Esophagus muscularis mucosa (tissue), 4 donors: Measurements from ENCODE around the gene KPNA4. TPM values are rescaled to one million over a fixed set of nuclear protein-coding genes. Genes with fewer than 3 reads are reported as not detected.

Experiments
- DNase-seq: peaks from one replicate; pipeline ENCODE4 v3.0.0-alpha.2; 2017; ENCODE audit errors: extremely low spot score
- H3K27ac ChIP-seq, 4 donors: fragments of 200-600 bp; sonication (generic); replicated peaks in 1 of 4; 1 replicate in 3 of 4; 2 replicates in 1 of 4; pipeline ENCODE4 v1.5.1; 2016 to 2019; ENCODE audit warnings: mild to moderate bottlenecking in 1 of 4
- H3K27me3 ChIP-seq, 4 donors: fragments of 200-600 bp; sonication (generic); one replicate each; pipeline versions ENCODE4 v1.5.1 to v1.6.0; 2016 to 2019
- H3K36me3 ChIP-seq, 4 donors: fragments of 200-600 bp; sonication (generic); one replicate each; pipeline ENCODE4 v1.5.1; 2016 to 2019
- H3K4me1 ChIP-seq, 4 donors: fragments of 200-600 bp; sonication (generic); one replicate each; pipeline ENCODE4 v1.5.1; 2016 to 2019
- H3K4me3 ChIP-seq, 4 donors: fragments of 200-600 bp; sonication (generic); 1 replicate in 2 of 4; 2 replicates in 2 of 4; pipeline ENCODE4 v1.5.1; 2016 to 2019; ENCODE audit warnings: mild to moderate bottlenecking in 4 of 4, moderate library complexity in 1 of 4
- H3K9me3 ChIP-seq, 4 donors: fragments of 200-600 bp; sonication (generic); 1 replicate in 3 of 4; 2 replicates in 1 of 4; pipeline ENCODE4 v1.5.1; 2016 to 2019
- CTCF ChIP-seq, 3 experiments: fragments of 200-600 bp in 2 of 3; fragments of 450-650 bp in 1 of 3; sonication (generic) in 2 of 3; IDR thresholded peaks; one replicate each; pipeline ENCODE4 v1.5.1; 2017 to 2019; ENCODE audit warnings: antibody characterized with exemption in 3 of 3, mild to moderate bottlenecking in 2 of 3, moderate library complexity in 1 of 3
- EP300 ChIP-seq: sonication (generic); formaldehyde crosslinking; IDR thresholded peaks from one replicate; pipeline ENCODE4 v1.6.1; 2017; ENCODE audit warnings: antibody characterized with exemption
- POLR2A ChIP-seq: fragments of 450-650 bp; IDR thresholded peaks from one replicate; pipeline ENCODE4 v1.6.1; 2017; ENCODE audit warnings: antibody characterized with exemption, moderate library complexity, mild to moderate bottlenecking, low read depth
- POLR2AphosphoS5 ChIP-seq, 2 donors: sonication (generic); formaldehyde crosslinking; IDR thresholded peaks; one replicate each; pipeline ENCODE4 v1.6.1; 2017; ENCODE audit warnings: antibody characterized with exemption in 2 of 2
- WGBS: methylation state at CpG from one replicate; pipeline ENCODE4 v1.1.5; 2018; 5-methylcytosine and 5-hydroxymethylcytosine counted together
- intact Hi-C: fragments of 100-400 bp; cut with DNase I; formaldehyde crosslinking; loops from one replicate; pipeline ENCODE4 v1.15.1; 2023
- total RNA-seq, 4 donors: library from RNA; depleted of rRNA; stranded (reverse); fragments of >200 nt; gene quantifications; one replicate each; pipeline versions ENCODE4 v1.1.0 to v1.2.1, GENCODE V29; 2016

The KPNA4 gene
- total RNA-seq, 4 donors from 2014 or later, result 48.2 to 60.6 (median 55.3) TPM

- no peak for TF ChIP-seq POLR2A
- no peak for TF ChIP-seq CTCF (IDR thresholded peaks at IDR 0.05)
- no peak overlapping the region for H3K27ac ChIP-seq
- H3K27me3 ChIP-seq, result no peaks in the 10 kb centered on the region
- H3K4me3 ChIP-seq, result no peak overlapping the region
- H3K36me3 ChIP-seq, result no peaks in the 10 kb centered on the region
- H3K4me1 ChIP-seq, result no peaks in the 10 kb centered on the region
- DNase-seq, result no peak
- H3K9me3 ChIP-seq, result no peaks in the 10 kb centered on the region
- intact Hi-C loops, result no loop called here
Observed at GRCh38 chr3:160602259-160602658, 36.9 kb upstream of the KPNA4 start.

- 73% methylated on average over 1 of the region's 1 CpG for WGBS
- no peak for DNase-seq
Observed at GRCh38 chr3:160601288-160601687, 35.9 kb upstream of the KPNA4 start.

GRCh38 chr3:160598865-160599264 lies 33.5 kb upstream of the KPNA4 start:
- H3K9me3 ChIP-seq, result no peaks in the 10 kb centered on the region
- TF ChIP-seq POLR2A (no peak), POLR2AphosphoS5 (IDR thresholded peaks at IDR 0.05) (no peak), EP300 (no peak)
- H3K27me3 ChIP-seq, result no peaks in the 10 kb centered on the region
- no peak for DNase-seq
- intact Hi-C loops, result no loop called here
- H3K36me3 ChIP-seq, result no peaks in the 10 kb centered on the region
- no peak overlapping the region for H3K27ac ChIP-seq
- no peaks in the 10 kb centered on the region for H3K4me1 ChIP-seq
- no peak overlapping the region for H3K4me3 ChIP-seq
- 80% methylated on average over 2 of the region's 2 CpGs for WGBS

More at GRCh38 chr3:160601288-160601687, 35.9 kb upstream of the KPNA4 start:
- H3K9me3 ChIP-seq, result no peaks in the 10 kb centered on the region
- H3K4me1 ChIP-seq, result no peaks in the 10 kb centered on the region
- H3K36me3 ChIP-seq, result no peaks in the 10 kb centered on the region
- intact Hi-C loops, result no loop called here
- TF ChIP-seq EP300 (no peak), CTCF (IDR thresholded peaks at IDR 0.05) (no peak), POLR2A (no peak), POLR2AphosphoS5 (IDR thresholded peaks at IDR 0.05) (no peak)
- H3K27ac ChIP-seq, result no peak overlapping the region
- H3K4me3 ChIP-seq, result no peak overlapping the region
- H3K27me3 ChIP-seq, result no peaks in the 10 kb centered on the region

GRCh38 chr3:160588023-160588422 lies 22.7 kb upstream of the KPNA4 start:
- H3K27me3 ChIP-seq, result no peaks in the 10 kb centered on the region
- no peaks in the 10 kb centered on the region for H3K4me1 ChIP-seq
- intact Hi-C loops, result no loop called here
- no peak overlapping the region for H3K27ac ChIP-seq
- peaks cover 0 to 19% (median 2%) of the 10 kb centered on the region in 4 donors for H3K9me3 ChIP-seq
- no peak for DNase-seq
- TF ChIP-seq CTCF (IDR thresholded peaks at IDR 0.05) (no peak), POLR2A (no peak)
- no peaks in the 10 kb centered on the region for H3K36me3 ChIP-seq
- no peak overlapping the region for H3K4me3 ChIP-seq

GRCh38 chr3:160587105-160587504 lies 21.7 kb upstream of the KPNA4 start:
- no peak overlapping the region for H3K27ac ChIP-seq
- H3K4me3 ChIP-seq, result no peak overlapping the region
- 100% methylated on average over 1 of the region's 1 CpG for WGBS
- no peaks in the 10 kb centered on the region for H3K36me3 ChIP-seq
- no peak for TF ChIP-seq POLR2A
- TF ChIP-seq POLR2AphosphoS5 (IDR thresholded peaks at IDR 0.05), result no peak
- no peak for TF ChIP-seq CTCF (IDR thresholded peaks at IDR 0.05)
- TF ChIP-seq EP300, result no peak
- H3K27me3 ChIP-seq, result no peaks in the 10 kb centered on the region
- H3K4me1 ChIP-seq, result no peaks in the 10 kb centered on the region
- intact Hi-C loops, result no loop called here
- no peak for DNase-seq
- peaks cover 0 to 12% (median 5%) of the 10 kb centered on the region in 4 donors for H3K9me3 ChIP-seq
